HPDE6-E6E7 (cell line): ENCODE measurements around the gene UBXN2A.
A peak's percentile ranks its signal among the peaks of the same experiment; 100 is the strongest.
"Not testable (repeated sequence)": the region's sequence is repeated elsewhere in the genome, so short reads cannot be mapped to it uniquely, and the experiment has no call there.

Source experiments
- DNase-seq: peaks from one replicate; pipeline ENCODE4 v3.0.0; 2011; ENCODE audit warnings: missing footprints; ENCODE audit errors: extremely low spot score

The UBXN2A gene

DNA sequence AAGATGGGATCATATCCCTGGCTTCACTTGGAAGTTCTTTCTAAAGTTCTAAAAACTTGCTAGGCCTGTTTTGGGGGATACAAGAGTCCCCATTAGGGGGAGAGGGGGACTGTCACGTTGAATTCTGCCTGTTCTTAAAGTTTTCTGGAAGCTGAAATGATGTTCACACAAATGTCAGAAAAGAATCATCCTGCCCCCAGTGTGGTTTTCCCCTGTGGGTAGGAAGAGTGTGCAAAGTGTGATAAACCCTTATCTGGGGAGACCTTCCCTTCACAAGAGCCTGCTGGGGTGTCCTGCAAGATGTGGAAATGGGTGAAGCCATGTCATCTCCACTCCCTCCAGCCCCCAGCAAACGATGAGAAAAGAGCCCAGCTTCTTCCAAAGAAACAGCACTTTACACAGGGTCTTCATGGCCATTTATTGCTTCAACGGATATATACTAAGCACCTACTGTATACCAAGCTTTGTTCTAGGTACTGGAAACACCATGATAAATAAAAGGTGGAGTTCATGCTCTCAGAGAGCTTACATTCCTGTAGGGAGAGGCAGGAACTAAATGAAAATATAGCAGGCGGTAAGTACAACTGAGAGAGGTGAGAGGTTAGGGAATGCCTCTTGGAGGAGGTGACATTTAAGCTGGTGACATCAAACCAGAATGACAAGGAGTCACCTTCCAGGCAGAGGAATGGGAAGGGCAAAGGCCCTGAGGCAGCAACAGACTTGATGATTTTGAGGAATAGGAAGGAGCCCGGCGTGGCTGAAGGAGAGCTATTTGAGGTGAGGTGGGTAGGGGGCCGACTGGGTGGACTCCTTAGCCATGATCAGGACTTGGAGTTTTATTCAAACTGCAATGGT is 71.2 kb downstream of the UBXN2A start:
- DNase-seq, result no peak

DNA sequence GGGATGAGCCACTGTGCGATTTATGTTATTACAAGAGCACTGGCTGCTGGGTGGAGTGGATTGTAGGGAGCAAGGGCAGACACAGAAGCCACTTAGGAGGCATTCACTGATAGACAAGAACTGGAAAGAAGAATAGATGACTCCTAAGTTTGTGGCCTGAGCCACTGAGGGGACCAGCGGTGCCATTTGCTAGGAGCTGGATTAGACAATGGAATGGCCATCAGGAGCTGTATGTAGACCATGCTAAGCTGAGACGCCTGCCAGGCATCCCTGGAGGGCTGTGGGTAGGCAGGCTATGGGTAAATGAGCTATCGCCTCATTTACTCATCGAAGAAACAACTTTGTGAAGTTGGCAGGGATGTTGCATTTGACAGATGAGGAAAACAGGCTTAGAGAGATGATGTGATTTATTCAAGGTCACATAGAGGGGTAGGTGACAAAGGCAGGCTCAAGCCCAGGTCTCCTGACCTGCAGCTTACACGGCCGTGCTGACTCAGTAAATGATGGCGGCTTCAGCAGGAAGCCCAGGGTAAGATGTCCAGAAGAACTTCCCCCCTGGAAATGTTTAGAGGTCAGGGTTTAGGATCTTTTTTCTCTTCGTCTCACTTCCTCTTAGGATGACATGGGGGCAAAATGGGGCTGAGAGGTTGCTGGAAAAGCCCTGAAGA is 72.4 kb downstream of the UBXN2A start:
- no peak for DNase-seq

DNA sequence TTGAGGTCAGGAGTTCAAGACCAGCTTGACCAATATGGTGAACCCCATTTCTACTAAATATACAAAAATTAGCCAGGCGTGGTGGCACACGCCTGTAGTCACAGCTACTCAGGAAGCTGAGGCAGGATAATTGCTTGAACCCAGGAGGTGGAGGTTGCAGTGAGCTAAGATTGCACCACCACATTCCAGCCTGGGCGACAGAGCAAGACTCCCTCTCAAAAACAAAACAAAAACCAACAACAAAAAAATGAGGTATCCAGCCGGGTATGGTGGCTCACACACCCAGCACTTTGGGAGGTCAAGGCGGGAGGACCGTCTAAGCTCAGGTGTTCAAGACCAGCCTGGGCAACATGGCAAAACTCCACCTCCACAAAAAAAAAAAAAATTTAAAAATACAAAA is 74.6 kb downstream of the UBXN2A start:
- DNase-seq, result not testable (repeated sequence)

DNA sequence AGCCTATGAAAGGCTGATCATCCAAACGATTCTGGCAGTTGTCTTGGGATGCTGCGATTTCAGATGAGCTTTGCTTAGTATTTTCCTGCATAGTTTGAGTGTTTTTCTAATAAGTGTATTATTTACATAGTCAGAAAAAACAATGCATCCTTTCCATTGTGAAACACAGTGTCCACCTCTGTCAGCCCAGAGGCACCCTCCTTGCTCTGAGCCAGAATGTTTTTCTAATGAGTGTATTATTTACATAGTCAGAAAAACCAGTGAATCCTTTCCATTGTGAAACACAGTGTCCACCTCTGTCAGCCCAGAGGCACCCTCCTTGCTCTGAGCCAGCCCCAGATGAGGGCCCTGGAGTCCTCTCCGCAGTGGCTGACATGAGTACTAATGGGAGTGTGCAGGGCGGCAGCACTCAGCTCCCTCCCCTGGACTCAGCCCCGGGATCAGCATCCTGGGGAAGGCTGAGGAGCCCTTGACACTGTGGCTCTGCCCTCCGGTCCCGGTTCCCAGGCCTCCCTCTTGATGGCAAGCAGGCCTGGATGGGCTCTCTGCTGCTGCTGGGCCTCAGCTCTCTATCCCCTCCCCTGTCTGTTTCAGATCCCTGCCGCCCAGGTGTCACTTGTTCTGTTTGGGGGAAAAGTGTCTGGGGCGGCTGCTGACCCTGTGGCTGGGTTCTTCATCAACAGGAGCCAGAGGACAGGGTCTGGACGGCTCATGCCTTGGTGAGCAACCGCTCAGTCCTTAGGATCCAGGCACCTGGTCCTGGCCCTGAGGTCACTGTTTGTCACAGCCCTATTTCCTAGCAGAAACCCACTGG is 75.5 kb downstream of the UBXN2A start:
- peak; percentile 53 for DNase-seq

DNA sequence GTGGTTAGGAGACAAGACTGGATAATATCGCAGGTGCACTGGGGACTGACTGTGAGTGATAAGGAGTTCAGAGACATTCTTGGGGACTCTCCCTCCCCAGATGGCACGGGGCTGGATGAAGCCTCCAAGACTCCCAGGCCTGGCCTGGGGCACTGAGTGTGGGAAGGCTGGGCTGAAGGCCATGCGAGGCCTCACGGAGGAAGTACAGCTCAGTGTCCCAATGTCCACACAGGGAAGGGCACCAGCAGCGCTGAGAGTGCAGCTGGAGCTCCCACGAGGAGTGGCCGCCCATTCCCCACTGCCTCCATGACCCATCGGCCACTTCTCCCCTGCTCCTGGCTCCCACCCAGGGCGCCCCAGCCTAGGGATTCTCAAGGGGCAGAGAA is 76.1 kb downstream of the UBXN2A start:
- DNase-seq, result no peak

DNA sequence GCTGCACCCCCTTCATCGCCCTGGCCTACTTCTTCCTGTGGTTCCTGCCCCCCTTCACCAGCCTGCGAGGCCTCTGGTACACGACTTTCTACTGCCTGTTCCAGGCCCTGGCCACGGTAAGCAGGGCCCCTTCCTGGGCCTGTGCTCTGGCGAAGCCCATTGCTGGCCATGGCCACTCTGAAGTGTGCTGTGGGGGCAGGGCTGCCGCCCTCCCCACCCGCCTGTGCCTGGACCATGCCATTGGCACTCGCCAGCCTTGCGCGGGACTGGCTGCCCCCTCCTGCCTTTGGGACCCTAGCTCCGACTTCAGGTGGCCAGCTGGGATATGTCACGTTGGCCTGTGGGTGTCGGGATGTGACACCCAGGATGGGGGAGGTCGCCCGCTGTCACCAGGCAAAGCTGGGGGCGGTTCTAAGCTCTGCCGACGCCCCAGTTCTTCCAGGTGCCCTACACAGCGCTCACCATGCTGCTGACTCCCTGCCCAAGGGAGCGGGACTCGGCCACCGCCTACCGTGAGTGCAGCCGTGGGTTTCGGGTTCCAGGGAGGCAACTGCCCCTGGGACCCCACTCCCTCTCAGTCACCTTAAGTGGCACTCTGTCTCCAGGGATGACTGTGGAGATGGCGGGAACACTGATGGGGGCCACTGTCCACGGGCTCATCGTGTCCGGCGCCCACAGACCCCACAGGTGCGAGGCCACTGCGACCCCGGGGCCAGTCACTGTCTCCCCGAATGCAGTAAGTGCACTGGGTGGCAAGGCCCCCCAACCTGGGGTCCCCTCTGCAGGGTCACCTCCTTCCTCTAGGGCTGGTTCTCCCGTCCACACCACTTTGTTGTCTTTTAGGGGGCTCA is 76.8 kb downstream of the UBXN2A start:
- no peak for DNase-seq

DNA sequence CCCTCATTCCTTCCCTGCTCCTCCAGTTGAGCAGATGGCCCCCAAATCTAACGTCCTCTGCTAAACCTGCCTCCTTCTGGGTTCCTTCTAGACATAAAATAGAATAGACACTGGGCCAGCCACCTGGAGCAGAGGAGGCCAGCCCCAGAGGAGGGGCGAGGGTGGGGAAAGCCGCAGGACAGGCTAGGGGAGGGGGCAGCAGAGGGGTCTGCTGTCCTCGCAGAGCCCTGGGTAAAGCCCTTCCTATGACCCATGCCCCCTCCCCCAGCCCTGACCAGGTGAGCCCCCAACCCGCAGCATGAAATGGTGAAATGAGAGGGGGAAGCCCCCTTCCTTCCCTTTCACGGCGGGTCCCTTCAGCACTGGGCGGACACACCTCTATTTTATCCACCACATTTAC is 77.4 kb downstream of the UBXN2A start:
- DNase-seq, result no peak

DNA sequence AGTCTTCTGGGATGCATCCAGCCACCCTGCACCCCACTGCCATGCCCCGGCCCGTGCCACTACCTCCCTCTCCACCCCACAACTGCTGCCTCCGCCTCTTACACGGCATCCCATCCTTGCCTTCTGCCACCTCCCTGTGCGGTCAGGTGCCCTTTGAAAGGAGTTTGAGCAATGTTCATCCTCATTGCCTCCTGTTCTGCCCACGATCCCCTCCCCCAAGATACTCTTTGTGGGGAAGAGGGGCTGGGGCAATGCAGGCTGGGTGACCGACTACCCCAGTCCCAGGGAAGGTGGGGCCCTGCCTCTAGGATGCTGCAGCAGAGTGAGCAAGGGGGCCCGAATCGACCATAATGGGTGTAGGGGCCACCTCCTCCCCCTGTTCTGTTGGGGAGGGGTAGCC is 78.0 kb downstream of the UBXN2A start:
- DNase-seq, result no peak

DNA sequence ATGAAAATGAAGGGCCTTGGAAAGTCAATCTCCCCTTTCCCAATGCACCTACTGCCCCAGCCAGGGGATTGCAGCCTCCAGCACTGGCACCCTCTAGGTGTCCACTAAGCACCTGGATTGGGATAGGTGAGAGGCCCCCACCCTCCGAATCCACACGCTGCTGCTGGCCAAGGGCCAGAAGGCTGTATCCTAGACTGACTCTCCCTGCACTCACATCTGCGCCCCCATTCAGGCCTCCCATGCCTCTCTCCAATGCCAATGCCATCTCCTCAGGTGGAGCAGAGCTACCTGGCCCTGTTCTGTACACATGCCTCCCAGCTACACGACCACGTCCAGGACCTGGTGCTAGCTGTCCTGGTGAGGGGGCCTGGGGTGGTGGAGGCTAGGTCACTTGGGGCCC is 79.5 kb downstream of the UBXN2A start:
- no peak for DNase-seq

DNA sequence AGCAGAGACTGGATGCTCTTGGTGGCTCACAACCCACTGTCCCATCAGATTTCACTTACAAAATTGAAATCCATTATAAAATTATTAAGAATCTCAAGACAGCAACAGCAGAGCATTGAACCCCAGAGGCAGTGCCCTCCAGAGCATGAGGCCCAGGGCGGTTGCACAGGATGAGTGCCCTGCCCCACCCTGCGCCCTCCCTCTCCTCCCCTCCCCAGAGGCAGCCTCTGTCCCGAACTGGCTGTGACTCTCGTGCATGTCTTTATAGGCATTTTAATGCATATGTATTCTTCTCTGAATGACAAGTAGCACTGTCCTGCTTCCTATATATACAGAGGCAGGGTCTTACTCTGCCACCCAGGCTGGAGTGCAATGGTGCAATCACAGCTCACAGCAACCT is 80.0 kb downstream of the UBXN2A start:
- no peak for DNase-seq

DNA sequence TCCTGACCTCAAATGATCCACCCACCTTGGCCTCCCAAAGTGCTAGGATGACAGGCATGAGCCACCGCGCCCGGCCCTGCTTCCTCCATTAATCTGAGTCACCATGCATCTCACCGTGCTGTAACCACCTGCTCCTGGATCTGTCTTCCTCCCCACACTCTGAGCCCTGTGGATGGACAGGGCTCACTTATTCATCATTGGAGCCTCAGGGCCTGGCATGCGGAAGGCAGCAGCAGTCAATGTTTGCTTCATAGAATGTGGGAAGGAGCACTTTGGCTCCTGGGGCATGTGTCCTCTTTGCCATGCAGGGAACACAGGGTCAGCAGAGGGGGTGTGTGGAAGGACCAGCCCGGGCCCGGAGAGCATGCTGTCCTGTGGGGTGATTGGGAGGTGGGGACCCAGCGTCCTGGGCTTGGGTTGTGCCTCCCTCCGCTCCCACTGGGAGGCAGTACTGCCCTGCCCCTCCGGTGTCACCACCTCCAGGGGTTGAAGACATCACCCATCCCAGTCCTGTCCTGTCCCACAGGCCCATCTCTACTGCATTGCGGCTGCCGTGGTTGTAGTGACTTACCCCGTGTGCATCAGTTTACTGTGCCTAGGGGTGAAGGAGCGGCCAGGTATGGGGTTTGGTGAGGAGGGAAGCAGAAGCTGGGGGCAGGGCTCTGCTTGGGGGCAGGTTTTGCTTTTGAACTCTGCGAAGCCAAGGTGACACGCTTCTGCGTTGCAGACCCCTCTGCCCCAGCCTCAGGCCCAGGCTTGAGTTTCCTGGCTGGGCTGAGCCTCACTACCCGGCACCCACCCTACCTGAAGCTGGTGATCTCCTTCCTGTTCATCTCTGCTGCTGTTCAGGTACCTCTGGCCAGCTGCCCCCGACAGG is 81.1 kb downstream of the UBXN2A start:
- peak; percentile 95 for DNase-seq

DNA sequence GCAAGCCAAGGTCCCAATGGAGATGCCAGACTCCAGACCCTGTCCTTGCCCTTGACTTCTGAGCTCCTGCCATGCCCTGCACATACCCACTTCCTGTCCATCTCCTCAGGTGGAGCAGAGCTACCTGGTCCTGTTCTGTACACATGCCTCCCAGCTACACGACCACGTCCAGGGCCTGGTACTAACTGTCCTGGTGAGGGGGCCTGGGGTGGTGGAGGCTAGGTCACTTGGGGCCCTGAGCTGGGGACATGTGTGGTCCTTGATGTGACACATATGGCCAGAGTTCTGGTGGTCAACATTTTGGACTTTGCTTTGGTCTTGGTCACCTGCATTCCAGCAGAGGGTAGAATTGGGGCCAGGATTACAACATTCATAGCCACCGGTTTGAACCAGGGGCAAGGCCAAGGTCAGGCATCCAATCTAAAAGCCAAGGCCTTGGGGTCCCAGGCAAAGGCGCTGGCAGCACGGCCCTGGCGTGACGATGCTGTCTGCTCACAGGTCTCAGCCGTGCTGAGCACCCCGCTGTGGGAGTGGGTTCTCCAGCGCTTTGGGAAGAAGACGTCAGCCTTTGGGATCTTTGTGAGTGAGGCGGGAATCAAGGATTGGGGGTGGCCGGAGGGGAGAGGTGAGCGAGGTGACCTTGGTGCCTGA is 82.2 kb downstream of the UBXN2A start:
- DNase-seq, result no peak

DNA sequence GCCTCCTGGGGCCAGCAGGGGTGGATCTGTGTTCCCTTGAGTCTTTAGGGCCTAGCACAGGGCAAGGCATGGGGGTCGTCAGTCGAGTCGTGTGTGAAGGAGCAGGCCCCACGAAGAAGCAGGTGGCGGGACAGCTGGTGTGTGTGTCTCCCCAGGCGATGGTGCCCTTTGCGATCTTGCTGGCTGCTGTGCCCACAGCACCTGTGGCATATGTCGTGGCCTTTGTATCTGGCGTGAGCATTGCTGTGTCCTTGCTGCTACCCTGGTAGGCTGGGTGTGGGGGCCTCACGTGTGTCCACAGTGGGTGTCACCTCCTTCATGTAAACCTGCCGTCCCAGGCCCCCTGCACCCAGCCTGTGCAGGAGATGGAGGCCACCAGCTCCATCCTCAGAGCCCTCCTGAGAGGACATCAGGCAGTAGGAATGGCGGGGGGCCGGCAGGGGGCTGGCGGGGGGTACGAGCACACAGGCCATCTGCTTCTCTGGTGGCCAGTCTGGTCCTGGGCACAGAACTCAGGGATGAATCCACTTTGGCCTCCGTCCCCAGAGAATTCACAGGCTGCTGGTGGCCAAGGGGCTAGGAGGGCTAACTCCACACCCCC is 82.8 kb downstream of the UBXN2A start:
- no peak for DNase-seq

DNA sequence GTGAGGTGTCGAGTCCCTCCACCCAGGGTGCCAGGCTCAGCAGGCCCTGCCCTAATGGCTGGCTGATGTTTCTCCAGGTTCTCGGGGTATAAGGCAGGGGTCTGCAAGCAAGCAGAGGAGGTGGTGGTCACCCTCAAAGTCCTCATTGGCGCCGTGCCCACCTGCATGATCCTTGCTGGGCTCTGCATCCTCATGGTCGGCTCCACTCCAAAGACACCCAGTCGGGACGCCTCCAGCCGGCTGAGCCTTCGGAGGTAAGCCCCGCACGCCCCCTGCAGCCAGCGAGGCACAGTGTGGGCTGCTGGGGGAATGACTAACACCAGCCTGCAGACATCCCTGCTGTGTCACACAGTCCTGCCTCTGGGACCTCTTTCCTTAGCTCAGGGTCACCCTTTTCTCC is 83.8 kb downstream of the UBXN2A start:
- DNase-seq, result no peak

DNA sequence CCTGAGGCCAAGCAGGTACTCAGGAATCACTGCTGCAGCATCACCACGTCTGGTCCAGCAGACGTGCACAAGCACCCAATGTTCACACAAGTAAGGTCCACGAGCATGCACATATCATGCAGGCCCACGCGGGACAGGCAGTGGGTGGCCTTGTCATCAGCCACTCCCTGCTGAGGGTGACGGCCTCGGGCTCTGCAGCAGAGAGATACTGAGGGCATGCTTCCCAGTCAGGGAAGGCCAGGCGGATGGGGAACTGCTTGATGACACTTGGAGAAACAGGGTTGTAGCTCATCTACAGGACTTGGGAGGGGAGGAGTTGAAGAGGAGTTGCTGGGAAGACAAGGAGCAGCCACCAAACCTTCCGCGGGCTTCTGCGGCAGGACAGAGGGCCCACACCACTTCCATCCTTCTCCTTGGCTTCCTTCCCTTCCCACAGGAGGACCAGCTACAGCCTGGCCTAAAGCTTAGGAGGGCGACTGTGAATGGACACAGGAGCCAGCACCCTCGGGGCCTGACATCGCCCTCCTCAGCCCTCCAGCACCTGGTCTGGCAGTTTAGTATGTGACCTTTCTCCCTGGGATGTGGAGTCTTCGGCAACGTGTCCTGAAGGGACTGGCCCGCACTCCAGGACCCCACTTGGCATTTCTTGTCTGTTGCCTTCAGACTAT is 84.9 kb downstream of the UBXN2A start:
- DNase-seq, result no peak

DNA sequence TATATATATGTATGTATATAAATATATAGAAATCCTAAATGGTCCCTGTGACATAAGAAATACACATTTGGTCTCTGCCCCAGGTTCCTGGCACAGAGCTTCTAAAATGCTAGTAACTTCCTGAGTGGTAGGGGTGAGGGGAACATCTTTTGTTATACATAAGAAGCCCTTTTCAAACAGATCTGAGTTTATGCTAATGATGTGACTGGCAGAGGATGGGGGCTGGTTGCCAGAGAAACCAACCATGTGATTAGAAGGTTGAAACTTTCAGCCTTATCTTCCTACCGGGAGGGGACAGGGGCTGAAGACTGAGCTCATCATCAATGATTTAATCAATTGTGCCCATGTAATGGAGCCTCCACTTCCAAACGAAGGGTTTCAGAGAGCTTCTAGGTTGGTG is 86.0 kb downstream of the UBXN2A start:
- no peak for DNase-seq

DNA sequence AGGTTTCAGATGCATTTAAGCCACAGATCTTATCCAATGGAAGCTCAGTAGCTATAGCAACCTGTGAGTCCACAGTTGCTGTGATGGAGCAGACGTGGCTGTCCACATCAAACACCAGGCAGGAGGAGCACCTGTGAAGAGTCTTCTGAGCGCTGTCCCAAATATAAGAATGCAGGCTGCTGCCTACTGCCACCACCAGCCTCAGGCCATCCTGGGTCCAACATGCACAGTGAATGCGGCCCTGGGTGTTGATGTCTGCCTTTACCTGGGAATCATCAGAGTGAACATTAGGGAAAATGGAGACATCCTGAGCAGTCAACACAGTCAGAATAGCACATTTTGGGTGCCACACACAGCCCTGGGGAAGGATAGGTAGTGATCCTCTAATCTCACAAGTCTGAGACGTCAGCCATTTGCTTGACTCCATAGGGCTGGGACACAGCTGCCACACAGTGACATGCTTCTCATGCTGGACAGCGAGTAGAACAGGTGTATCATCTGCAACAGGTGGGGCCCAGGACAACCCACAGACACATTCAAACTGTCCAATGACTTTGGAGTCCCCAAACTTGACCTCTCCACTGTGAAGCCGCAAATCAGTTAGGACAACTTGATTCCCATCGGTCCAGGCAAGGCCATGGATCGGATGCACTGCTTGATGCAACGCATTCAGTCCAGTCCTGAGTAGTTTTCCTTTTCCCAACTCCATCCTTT is 98.7 kb downstream of the UBXN2A start:
- no peak for DNase-seq

DNA sequence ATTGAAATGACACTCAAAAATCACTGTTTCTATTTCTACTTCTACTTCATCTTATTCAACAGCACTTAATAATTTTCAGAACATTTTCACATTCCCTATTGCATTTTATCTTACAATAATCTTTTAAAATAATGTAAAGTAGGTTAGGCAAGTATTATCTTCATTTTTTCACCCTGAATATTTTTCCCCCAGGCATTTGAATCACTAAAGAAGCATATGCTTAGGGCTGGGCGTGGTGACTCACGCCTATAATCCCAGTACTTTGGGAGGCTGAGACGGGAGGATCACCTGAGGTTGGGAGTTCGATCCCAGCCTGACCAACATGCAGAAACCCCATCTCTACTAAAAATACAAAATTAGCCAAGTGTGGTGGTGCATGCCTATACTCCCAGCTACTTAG is 100.2 kb downstream of the UBXN2A start:
- DNase-seq, result no peak
